GM12892 (cell line): Measurements from ENCODE around the gene AP3S1.

Source experiments
- POLR2A ChIP-seq: IDR thresholded peaks from 2 replicates; pipeline ENCODE4 v1.6.1; 2011; ENCODE audit warnings: low read depth, low read length, control low read depth
- POLR2AphosphoS5 ChIP-seq: IDR thresholded peaks from 2 replicates; pipeline ENCODE4 v1.6.1; 2011; ENCODE audit warnings: low read depth, low read length, control low read depth

- TF ChIP-seq POLR2AphosphoS5: no peak
- TF ChIP-seq POLR2A: no peak
Measured at GRCh38 chr5:115940080-115940810, 98.5 kb downstream of the AP3S1 start.
